IPS-NIHi7 (cell line): Measurements from ENCODE around the gene ERBB2.

Source experiments
- DNase-seq: peaks from one replicate; pipeline ENCODE4 v3.0.0; 2012; ENCODE audit warnings: mixed read lengths; ENCODE audit errors: extremely low spot score

Gene ERBB2

DNA sequence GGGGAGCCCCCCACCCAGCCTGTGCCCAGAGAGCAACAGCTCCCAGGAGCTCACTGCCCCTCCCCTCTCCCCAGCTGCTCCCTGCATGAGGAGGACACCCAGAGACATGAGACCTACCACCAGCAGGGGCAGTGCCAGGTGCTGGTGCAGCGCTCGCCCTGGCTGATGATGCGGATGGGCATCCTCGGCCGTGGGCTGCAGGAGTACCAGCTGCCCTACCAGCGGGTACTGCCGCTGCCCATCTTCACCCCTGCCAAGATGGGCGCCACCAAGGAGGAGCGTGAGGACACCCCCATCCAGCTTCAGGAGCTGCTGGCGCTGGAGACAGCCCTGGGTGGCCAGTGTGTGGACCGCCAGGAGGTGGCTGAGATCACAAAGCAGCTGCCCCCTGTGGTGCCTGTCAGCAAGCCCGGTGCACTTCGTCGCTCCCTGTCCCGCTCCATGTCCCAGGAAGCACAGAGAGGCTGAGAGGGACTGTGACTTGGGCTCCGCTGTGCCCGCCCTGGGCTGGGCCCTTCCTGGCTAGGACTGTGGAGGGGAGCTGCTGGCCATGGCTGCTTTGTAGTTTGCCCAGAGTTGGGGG, 34.1 kb upstream of the ERBB2 start:
- DNase-seq, result no peak

- DNase-seq, result no peak
Measured at GRCh38 chr17:39666231-39666600, 33.6 kb upstream of the ERBB2 start.

- no peak for DNase-seq
Measured at GRCh38 chr17:39666601-39667261, 33.1 kb upstream of the ERBB2 start.

- no peak for DNase-seq
Measured at GRCh38 chr17:39667262-39667944, 32.5 kb upstream of the ERBB2 start.

DNA sequence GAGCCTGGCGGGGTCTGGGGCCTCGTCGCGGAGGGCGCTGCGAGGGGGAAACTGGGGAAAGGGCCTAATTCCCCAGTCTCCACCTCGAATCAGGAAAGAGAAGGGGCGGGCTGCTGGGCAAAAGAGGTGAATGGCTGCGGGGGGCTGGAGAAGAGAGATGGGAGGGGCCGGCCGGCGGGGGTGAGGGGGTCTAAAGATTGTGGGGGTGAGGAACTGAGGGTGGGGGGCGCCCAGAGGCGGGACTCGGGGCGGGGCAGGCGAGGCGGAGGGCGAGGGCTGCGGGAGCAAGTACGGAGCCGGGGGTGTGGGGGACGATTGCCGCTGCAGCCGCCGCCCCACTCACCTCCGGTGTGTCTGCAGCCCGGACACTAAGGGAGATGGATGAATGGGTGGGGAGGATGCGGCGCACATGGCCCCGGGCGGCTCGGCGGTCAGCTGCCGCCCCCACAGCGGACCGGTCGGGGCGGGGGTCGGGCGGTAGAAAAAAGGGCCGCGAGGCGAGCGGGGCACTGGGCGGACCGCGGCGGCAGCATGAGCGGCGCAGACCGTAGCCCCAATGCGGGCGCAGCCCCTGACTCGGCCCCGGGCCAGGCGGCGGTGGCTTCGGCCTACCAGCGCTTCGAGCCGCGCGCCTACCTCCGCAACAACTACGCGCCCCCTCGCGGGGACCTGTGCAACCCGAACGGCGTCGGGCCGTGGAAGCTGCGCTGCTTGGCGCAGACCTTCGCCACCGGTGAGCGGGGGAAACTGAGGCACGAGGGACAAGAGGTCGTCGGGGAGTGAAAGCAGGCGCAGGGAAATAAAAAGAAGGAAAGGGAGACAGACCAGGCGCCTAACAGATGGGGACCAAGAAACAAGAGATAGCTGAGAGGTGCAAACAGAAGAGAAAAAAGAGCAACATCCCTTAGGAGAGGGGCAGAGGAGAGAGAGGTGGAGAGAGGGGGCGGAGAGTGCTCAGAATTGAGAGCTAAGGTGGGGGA, 31.6 kb upstream of the ERBB2 start, which contains the start of gene PNMT:
Gene PNMT (plus strand): TSS at position 509 of the 980 bp plus-strand sequence. CDS start 23 bp downstream, at position 532.
- DNase-seq, result peak; percentile 76

DNA sequence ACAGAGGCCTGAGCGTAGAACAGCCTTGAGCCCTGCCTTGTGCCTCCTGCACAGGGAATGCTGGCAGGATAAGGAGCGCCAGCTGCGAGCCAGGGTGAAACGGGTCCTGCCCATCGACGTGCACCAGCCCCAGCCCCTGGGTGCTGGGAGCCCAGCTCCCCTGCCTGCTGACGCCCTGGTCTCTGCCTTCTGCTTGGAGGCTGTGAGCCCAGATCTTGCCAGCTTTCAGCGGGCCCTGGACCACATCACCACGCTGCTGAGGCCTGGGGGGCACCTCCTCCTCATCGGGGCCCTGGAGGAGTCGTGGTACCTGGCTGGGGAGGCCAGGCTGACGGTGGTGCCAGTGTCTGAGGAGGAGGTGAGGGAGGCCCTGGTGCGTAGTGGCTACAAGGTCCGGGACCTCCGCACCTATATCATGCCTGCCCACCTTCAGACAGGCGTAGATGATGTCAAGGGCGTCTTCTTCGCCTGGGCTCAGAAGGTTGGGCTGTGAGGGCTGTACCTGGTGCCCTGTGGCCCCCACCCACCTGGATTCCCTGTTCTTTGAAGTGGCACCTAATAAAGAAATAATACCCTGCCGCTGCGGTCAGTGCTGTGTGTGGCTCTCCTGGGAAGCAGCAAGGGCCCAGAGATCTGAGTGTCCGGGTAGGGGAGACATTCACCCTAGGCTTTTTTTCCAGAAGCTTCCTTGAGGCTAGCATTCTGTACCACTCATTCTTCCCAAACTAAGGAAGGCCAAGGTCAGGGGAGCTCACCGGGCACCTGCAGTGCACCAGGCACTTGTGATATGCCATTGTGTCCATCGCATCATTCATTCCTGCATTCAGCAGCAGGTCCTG, 29.7 kb upstream of the ERBB2 start:
- DNase-seq, result no peak

DNA sequence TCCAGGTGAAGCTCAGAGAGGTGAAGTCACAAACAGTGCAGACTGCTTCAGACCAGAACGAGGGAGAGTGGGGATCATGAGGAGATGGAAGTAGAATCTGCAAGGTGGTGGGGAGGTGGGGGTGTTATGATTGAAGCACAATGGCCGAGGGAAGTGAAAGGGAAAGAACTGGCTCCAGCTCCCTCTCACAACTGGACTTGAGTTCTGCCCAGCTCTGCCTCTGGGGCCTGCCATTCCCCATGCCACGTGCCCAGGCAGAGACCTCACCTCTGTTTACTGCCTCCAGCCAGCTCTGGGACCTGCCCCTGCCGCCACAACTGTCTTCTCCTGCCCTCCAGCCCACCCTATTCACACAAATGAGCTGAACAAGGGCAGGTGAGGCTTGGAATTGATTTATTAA, 29.1 kb upstream of the ERBB2 start:
- no peak for DNase-seq

DNA sequence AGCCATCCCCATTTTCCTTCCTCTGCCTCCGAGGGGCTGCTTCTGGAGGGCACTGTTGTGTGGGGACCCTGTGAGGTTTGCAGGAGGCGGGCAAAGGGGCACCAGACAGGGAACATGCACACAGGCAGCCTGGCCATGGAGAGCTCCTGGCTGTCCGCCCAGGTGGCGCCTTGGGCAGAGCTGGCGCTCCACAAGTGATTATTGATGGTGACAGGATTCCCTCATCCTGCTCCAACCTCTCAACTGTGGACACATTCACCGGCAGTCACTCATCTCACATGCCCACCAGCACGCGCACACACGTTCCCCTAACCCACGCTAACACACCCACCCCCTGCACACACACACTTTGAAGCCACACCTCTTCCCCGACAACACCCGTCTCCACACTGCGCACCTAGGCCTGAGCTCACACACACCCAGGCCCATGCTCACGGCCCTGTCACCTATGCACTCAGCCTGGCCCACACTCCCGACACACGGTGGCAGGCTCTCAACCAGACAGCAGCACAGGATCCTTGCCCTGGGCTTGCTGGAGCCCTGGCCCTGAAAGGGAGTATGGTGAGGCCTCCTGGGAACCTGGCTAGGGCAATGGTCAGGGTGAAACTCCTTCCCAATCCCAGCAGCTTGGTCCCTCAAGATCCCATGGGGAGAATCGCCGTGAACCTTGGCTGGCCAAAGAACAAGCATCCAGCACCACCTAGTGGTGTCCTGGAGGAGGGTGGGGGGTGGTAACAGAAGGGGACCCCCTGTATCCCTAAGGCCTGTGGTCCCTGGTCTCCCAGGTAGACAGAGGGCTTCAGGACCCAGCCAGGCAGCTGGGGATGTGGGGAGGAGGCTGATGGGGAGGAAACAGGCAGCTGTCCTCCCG, 28.0 kb upstream of the ERBB2 start:
- DNase-seq, result peak; percentile 86

- no peak for DNase-seq
Measured at GRCh38 chr17:39672522-39673334, 27.1 kb upstream of the ERBB2 start.

GRCh38 chr17:39673335-39674081, 26.4 kb upstream of the ERBB2 start:
- no peak for DNase-seq

DNA sequence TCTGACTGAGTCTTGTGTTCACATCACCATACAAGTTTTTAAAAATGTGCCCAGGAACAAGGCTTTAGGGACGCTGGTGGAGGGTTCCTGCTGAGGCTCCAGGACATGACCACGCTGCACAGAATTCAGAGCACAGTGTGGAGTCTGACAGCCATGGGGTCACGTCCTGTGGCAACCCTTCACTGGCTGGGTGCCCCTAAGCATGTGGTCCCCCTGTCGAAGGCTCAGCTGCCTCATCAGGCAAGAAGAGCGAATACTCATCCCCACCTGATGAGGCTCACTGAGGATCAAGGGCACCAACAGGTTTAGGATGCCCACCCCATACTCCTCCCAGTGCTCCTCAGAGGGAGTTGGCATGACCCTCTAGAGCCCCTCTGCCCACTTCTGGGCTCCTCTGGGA, 25.7 kb upstream of the ERBB2 start:
- no peak for DNase-seq

DNA sequence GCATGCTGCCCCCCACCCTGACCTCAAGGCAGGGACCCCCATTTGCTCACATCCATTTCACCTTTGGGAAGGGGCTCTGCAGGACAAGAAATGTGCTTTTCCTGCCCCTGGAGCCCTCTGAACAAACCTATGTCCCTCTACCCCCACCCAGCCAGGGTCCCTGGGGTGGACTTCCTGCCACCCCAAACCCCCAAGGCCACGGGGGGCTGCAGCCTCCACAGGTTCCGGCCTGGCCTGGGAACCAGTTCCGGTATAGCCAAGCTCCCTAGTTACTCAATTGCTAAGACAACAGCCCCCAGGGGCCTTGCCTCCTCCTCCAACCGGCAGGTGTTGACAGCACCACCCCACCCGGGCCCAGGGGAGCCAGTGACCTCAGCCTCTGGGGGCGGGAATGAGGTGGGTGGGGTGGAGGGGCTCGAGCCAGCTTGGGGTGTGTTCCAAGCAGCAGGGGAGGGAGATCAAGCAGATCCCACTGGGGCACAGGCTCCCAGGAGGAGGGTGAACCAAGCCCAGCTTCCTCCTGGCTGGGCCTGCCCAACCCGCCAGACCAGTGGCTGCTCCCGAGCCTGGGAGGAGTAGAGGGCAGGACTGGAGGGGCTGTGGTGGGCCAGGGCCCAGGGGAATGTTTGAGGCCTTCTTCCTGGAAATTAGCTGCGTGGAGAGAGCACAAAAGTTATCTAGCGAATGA, 25.0 kb upstream of the ERBB2 start:
- no peak for DNase-seq

GRCh38 chr17:39675390-39676082, 24.3 kb upstream of the ERBB2 start:
- DNase-seq, result no peak

DNA sequence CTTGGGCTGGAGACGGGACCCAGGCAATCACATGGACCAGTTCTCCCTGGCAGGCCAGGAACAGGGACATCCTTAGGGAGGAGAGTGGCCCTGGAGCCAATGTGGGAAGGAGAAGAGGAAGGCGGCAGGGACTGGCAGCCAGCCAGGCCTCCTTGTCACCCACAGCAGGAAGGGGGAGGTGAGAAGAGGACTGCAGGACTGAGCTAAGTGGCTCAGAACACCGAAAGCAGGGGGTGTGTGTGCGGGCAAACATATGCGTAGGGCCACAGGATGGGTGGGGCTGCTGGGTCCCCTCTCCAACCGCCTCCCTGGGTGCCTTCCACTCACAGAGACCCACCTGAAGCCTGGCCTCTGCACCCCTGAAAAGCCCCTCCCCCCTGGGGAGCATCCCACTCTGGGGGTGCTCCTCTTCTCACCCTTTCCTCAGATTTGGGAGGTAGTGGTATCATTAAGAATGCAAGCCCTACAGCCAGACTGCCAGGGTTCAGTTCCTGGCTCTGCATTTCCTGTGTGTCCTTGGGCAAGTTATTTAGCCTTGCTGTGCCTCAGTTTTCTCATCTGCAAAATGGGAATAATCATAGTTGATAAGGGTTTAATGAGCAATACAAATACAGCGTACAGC, 23.6 kb upstream of the ERBB2 start:
- DNase-seq, result no peak

- no peak for DNase-seq
Measured at GRCh38 chr17:39677072-39677471, 22.8 kb upstream of the ERBB2 start.

DNA sequence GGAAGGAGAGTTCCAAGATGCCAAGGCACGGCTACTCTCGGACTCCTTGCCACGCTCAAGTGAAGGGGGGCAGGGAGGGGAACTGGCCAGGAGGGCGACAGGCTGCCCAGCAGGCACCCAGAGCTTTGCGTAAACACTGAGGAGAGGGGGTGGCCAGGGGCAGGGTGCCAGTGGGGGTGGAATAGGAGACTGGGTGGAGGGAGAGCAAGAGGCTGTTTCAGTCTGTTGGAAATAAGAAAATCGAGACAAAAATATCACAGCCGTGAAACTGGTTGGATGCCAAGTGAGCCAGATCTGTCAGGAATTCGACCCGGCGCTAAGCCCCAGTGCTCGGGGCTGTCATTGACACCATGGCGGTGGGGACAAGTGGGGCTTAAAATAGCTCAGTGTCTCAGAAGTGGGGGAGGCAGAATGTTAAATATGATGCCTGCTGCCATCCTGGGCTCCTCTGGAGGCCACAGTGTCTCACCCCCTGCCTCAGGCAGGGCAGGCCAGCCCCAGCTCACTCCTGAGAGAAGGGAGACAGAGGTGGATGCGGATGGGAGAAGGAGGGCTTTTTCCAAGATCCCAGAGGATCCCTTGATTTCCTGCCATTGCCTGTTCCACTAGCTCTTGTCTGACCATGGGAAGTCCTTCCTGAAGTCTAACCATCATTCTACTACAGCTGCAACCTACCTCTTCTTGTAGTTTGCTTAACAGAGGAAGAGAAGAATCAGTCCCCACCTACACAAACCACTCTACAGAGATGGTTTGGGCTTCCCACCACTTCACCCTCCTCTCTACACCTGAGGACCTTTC, 22.1 kb upstream of the ERBB2 start:
- DNase-seq, result no peak
